MCF 10A (cell line): ENCODE data around the gene PTH1R. TPM values are rescaled to one million over a fixed set of nuclear protein-coding genes. Genes with fewer than 3 reads are reported as not detected.

Experiments
- BruUV-seq: library from RNA; stranded (reverse); fragments of 400-500 nt; replicated peaks from 2 replicates; lab custom pipeline; 2021; lab: Mats Ljungman, UMichigan
- CTCF ChIA-PET: fragments of 300-600 bp; sonication (Branson Sonifier 250); formaldehyde crosslinking; extraction: SDS; loops from one replicate; lab custom pipeline; 2021; ENCODE audit warnings: antibody characterized with exemption, inconsistent platforms; lab: Yijun Ruan, JAX
- POLR2A ChIA-PET: fragments of 300-600, 350-650 bp; sonication (Branson Sonifier 250); formaldehyde crosslinking; extraction: SDS; loops from one replicate; lab custom pipeline; 2020; ENCODE audit warnings: antibody characterized with exemption, inconsistent platforms; lab: Yijun Ruan, JAX
- DNase-seq: peaks from one replicate; pipeline ENCODE4 v3.0.0-alpha.2; 2018; ENCODE audit not compliant: unreplicated experiment
- H3K27ac Mint-ChIP-seq: one replicate; pipeline ENCODE4 v1.8.0; 2022; ENCODE audit warnings: mild to moderate bottlenecking, low read depth, mixed read lengths; ENCODE audit not compliant: unreplicated experiment
- H3K27me3 Mint-ChIP-seq: one replicate; pipeline ENCODE4 v1.8.0; 2022; ENCODE audit warnings: mixed read lengths; ENCODE audit not compliant: insufficient read depth, unreplicated experiment
- H3K36me3 Mint-ChIP-seq: one replicate; pipeline ENCODE4 v1.8.0; 2022; ENCODE audit warnings: mild to moderate bottlenecking, moderate library complexity, mixed read lengths; ENCODE audit not compliant: insufficient read depth, unreplicated experiment
- H3K4me1 Mint-ChIP-seq: one replicate; pipeline ENCODE4 v1.8.0; 2022; ENCODE audit warnings: mixed read lengths; ENCODE audit not compliant: insufficient read depth, unreplicated experiment
- H3K4me3 Mint-ChIP-seq: one replicate; pipeline ENCODE4 v1.8.0; 2022; ENCODE audit warnings: mild to moderate bottlenecking, moderate library complexity, mixed read lengths; ENCODE audit not compliant: unreplicated experiment
- H3K9me3 Mint-ChIP-seq: one replicate; pipeline ENCODE4 v1.8.0; 2022; ENCODE audit warnings: mixed read lengths; ENCODE audit not compliant: unreplicated experiment
- intact Hi-C: fragments of 100-400 bp; cut with micrococcal nuclease; formaldehyde crosslinking; loops from 2 replicates; pipeline ENCODE4 v1.14.1; 2022
- total RNA-seq: library from RNA; stranded (reverse); gene quantifications from 2 replicates; pipeline ENCODE4 v1.2.3, GENCODE V29; 2022
- TF ChIP-seq, protein P1 (sequence below): fragments of 200-600 bp; IDR thresholded peaks from one replicate; pipeline ENCODE4 v1.8.0; 2022; ENCODE audit warnings: antibody characterized with exemption, mild to moderate bottlenecking; ENCODE audit not compliant: unreplicated experiment

The PTH1R gene
- total RNA-seq, 1 experiment from 2014 or later = not detected

DNA sequence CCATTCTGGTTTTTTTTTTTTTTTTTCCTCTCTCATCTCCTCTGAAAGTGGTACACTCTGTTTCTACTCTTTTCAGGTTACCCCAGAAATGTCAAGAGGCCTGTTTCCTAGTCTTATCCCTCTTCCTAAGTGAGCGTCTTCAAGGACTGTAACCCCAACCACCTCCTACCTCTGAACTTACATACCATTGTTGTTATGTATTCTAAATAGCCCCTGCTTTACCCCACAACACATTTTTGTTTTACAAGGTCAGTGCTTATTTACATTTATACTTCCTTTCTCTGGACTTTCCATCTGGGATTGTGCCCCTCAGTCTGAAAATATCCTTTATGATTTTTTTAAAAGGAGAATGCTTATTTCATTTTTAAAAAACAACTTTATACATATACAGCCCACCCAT lies 38.8 kb downstream of the PTH1R start:
- H3K27ac Mint-ChIP-seq = no peak overlapping the region
- peaks cover 60% of the 10 kb centered on the region for H3K36me3 Mint-ChIP-seq
- H3K27me3 Mint-ChIP-seq = no peaks in the 10 kb centered on the region
- H3K9me3 Mint-ChIP-seq = no peaks in the 10 kb centered on the region
- intact Hi-C loops = loop anchor here (10.0 kb wide), 1 partner anchor 409 kb away; no protein-coding TSS in a partner anchor
- ChIA-PET CTCF (no interaction called here), POLR2A (no interaction called here)
- DNase-seq = no peak
- TF ChIP-seq, protein P1, sequence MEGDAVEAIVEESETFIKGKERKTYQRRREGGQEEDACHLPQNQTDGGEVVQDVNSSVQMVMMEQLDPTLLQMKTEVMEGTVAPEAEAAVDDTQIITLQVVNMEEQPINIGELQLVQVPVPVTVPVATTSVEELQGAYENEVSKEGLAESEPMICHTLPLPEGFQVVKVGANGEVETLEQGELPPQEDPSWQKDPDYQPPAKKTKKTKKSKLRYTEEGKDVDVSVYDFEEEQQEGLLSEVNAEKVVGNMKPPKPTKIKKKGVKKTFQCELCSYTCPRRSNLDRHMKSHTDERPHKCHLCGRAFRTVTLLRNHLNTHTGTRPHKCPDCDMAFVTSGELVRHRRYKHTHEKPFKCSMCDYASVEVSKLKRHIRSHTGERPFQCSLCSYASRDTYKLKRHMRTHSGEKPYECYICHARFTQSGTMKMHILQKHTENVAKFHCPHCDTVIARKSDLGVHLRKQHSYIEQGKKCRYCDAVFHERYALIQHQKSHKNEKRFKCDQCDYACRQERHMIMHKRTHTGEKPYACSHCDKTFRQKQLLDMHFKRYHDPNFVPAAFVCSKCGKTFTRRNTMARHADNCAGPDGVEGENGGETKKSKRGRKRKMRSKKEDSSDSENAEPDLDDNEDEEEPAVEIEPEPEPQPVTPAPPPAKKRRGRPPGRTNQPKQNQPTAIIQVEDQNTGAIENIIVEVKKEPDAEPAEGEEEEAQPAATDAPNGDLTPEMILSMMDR = no peak
- no TSS peak for BruUV-seq
- peaks cover 9% of the 10 kb centered on the region for H3K4me1 Mint-ChIP-seq
- no peak overlapping the region for H3K4me3 Mint-ChIP-seq

DNA sequence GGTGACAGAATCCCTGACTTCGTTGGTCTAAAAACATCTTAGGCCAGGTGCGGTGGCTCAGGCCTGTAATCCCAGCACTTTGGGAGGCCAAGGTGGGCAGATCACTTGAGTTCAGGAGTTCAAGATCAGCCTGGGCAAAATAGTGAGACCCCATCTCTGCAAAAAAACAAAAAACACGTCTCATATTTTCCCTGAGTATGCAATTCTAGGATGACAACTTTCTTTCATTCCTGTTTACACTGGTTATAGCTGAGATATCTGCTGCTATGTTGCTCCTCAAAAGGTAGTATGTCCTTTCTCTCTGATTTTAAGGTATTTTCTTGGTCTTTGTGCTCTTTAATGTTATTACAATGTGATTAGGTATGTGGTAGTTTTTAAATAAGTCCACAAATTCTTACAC lies 39.3 kb downstream of the PTH1R start:
- CTCF ChIA-PET = no interaction called here

DNA sequence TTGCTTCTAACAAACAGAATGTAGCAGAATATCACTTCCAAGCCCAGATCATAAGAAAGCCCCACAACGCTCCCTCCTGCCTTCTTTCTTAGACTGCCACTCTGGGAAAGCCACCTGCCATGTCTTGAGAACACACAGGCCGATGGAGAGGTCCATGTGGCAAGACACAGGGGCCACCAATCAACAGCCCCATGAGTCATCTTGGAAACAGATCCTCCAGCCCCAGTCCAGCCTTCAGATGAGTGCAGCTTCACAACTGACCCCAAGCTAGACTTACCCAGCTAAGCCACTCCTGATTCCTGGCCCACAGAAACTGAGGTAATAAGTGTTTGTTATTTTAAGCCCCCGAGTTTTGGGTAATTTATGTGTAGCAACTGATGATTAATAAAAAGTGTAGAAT lies 39.7 kb downstream of the PTH1R start:
- H3K36me3 Mint-ChIP-seq = peaks cover 66% of the 10 kb centered on the region

More for the DNA sequence above, 39.3 kb downstream of the PTH1R start:
- BruUV-seq = no TSS peak
- Mint-ChIP-seq H3K4me1 (peaks cover 9% of the 10 kb centered on the region), H3K27me3 (no peaks in the 10 kb centered on the region), H3K9me3 (no peaks in the 10 kb centered on the region), H3K36me3 (peaks cover 65% of the 10 kb centered on the region), H3K27ac (no peak overlapping the region), H3K4me3 (no peak overlapping the region)
- POLR2A ChIA-PET = interaction anchor here (0.6 kb wide), 1 partner anchor 525 kb away, joined by 3 read pairs; no protein-coding TSS in a partner anchor
- intact Hi-C loops = loop anchor here (10.0 kb wide), 1 partner anchor 408 kb away; no protein-coding TSS in a partner anchor
- DNase-seq = no peak
- TF ChIP-seq, protein P1 = no peak

DNA sequence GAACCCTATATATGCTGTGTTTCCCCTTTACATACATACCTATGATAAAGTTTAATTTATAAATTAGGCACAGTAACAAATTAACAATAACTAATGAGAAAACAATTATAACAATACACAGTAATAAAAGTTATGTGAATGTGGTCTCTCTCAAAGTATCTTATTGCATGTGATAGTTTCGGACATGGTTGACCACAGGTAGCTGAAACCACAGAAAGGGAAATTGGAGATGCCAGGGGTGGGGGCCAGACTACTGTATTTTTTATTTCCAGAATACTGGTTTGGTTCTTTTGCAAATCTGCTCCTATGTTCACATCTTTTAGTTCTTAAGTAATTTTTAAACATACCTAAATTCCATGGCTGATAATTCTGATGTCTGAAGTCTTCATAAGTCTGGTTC lies 40.7 kb downstream of the PTH1R start:
- H3K9me3 Mint-ChIP-seq = no peaks in the 10 kb centered on the region
- H3K27me3 Mint-ChIP-seq = no peaks in the 10 kb centered on the region
- DNase-seq = no peak
- no peak overlapping the region for H3K27ac Mint-ChIP-seq
- no TSS peak for BruUV-seq
- intact Hi-C loops = loop anchor here (10.0 kb wide), 1 partner anchor 407 kb away; no protein-coding TSS in a partner anchor
- TF ChIP-seq, protein P1 = no peak
- peaks cover 76% of the 10 kb centered on the region for H3K36me3 Mint-ChIP-seq
- ChIA-PET POLR2A (no interaction called here), CTCF (interaction anchor here (0.6 to 3.5 kb wide), 4 partner anchors 9 to 178 kb away, joined by 3 to 16 read pairs (median 4); no protein-coding TSS in a partner anchor)
- peaks cover 8% of the 10 kb centered on the region for H3K4me1 Mint-ChIP-seq
- H3K4me3 Mint-ChIP-seq = no peak overlapping the region

More for the DNA sequence above, 39.7 kb downstream of the PTH1R start:
- H3K4me1 Mint-ChIP-seq = peaks cover 9% of the 10 kb centered on the region
- no TSS peak for BruUV-seq
- no peak overlapping the region for H3K27ac Mint-ChIP-seq
- intact Hi-C loops = loop anchor here (10.0 kb wide), 1 partner anchor 408 kb away; no protein-coding TSS in a partner anchor
- ChIA-PET CTCF (no interaction called here), POLR2A (interaction anchor here (0.6 kb wide), 1 partner anchor 526 kb away, joined by 3 read pairs; no protein-coding TSS in a partner anchor)
- TF ChIP-seq, protein P1 = no peak
- no peaks in the 10 kb centered on the region for H3K9me3 Mint-ChIP-seq
- DNase-seq = no peak
- H3K4me3 Mint-ChIP-seq = no peak overlapping the region
- H3K27me3 Mint-ChIP-seq = no peaks in the 10 kb centered on the region
